Activated T-cell treated with anti-CD3 and anti-CD28 coated beads for 24 hours (primary cell): ENCODE measurements around the gene TMTC1.

Experiments
- DNase-seq: peaks from one replicate; pipeline ENCODE4 v3.0.0-alpha.2; 2020; ENCODE audit warnings: low read depth

Gene TMTC1

GRCh38 chr12:29531471-29531870 lies 252.3 kb downstream of the TMTC1 start:
- DNase-seq: no peak

GRCh38 chr12:29530436-29530835 lies 253.3 kb downstream of the TMTC1 start:
- no peak for DNase-seq

GRCh38 chr12:29528161-29528560 lies 255.6 kb downstream of the TMTC1 start:
- no peak for DNase-seq

GRCh38 chr12:29521951-29522350 lies 261.8 kb downstream of the TMTC1 start:
- DNase-seq: no peak

- peak; percentile 4 for DNase-seq
Measured at GRCh38 chr12:29519585-29520182, 264.1 kb downstream of the TMTC1 start.

GRCh38 chr12:29518407-29518806 lies 265.3 kb downstream of the TMTC1 start:
- no peak for DNase-seq

- no peak for DNase-seq
Measured at GRCh38 chr12:29517264-29517663, 266.5 kb downstream of the TMTC1 start.

GRCh38 chr12:29516431-29516875 lies 267.3 kb downstream of the TMTC1 start:
- no peak for DNase-seq

- DNase-seq: no peak
Measured at GRCh38 chr12:29510591-29511185, 273.1 kb downstream of the TMTC1 start.

- no peak for DNase-seq
Measured at GRCh38 chr12:29509503-29509902, 274.2 kb downstream of the TMTC1 start.

- DNase-seq: no peak
Measured at GRCh38 chr12:29508949-29509348, 274.8 kb downstream of the TMTC1 start.

- DNase-seq: no peak
Measured at GRCh38 chr12:29505122-29505521, 278.6 kb downstream of the TMTC1 start.

- no peak for DNase-seq
Measured at GRCh38 chr12:29503283-29503682, 280.5 kb downstream of the TMTC1 start.

GRCh38 chr12:29499235-29499634 lies 284.5 kb downstream of the TMTC1 start:
- DNase-seq: no peak

- no peak for DNase-seq
Measured at GRCh38 chr12:29497588-29497987, 286.2 kb downstream of the TMTC1 start, which contains the start of gene OVCH1. TSS of gene OVCH1 (minus strand) at chr12:29497686. CDS start at chr12:29497686, 0 bp downstream.

- DNase-seq: no peak
Measured at GRCh38 chr12:29492891-29493290, 290.9 kb downstream of the TMTC1 start.

GRCh38 chr12:29486972-29487371 lies 296.8 kb downstream of the TMTC1 start:
- no peak for DNase-seq

- DNase-seq: no peak
Measured at GRCh38 chr12:29463198-29463597, 320.5 kb downstream of the TMTC1 start.

- no peak for DNase-seq
Measured at GRCh38 chr12:29460082-29460481, 323.7 kb downstream of the TMTC1 start.

- no peak for DNase-seq
Measured at GRCh38 chr12:29455087-29455486, 328.7 kb downstream of the TMTC1 start.

GRCh38 chr12:29451888-29452287 lies 331.9 kb downstream of the TMTC1 start:
- no peak for DNase-seq
